HTERT RPE-1 (cell line): ENCODE data around the gene ZNF132.
"Not testable (repeated sequence)": the region's sequence is repeated elsewhere in the genome, so short reads cannot be mapped to it uniquely, and the experiment has no call there.

Experiments used
- in situ Hi-C: fragments of 300-500 bp; cut with MboI; formaldehyde crosslinking; loops from 4 replicates; pipeline ENCODE4 v1.14.3; 2020; ENCODE audit warnings: low sequenced_read_pairs

The ZNF132 gene

GRCh38 chr19:58408152-58409009, 31.6 kb downstream of the ZNF132 start, which contains the start of gene ZNF584:
TSS of gene ZNF584 (plus strand) at chr19:58408649. CDS start at chr19:58409148, 499 bp downstream.
- in situ Hi-C loops: no loop called here

GRCh38 chr19:58407658-58408151, 32.2 kb downstream of the ZNF132 start:
- in situ Hi-C loops: no loop called here

DNA sequence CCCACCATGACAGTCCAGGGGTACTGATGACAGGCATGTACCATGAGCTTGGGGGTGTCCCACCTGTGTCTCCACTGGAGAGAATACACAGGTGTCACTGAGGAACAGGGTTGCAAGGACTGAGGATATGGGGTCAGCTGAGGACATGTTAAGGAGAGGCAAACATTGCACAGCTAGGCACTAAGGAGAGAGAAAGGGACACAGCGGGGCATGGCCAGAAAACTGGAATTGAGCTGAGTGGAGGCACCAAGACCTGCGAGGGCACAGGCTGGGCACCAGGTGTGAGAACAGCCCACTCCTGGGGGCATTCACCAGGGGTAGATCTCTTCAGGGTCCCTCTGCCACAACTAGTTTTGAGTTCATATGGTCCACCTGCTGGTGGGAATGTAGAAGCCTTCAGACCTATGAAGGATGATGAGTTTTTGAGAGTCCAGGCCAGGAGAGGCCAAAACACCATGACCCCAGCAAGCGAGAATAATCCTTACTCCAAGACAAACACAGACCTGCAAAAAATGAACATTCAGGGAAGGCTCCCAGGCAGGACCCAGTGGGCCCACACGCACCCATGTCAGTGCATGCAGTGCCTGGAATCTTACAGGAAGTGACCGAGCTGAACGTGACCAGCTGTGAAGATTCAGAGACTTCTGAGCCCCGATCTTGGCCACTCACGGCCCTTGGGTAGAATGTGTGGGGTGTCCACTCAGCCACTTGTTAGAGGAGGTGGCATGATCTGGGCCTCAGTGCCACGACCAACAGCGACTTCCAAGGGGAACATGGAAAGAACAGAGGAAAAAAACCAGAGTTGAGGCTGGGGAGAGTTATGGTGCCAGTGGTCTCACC, 32.9 kb downstream of the ZNF132 start:
- in situ Hi-C loops: no loop called here

DNA sequence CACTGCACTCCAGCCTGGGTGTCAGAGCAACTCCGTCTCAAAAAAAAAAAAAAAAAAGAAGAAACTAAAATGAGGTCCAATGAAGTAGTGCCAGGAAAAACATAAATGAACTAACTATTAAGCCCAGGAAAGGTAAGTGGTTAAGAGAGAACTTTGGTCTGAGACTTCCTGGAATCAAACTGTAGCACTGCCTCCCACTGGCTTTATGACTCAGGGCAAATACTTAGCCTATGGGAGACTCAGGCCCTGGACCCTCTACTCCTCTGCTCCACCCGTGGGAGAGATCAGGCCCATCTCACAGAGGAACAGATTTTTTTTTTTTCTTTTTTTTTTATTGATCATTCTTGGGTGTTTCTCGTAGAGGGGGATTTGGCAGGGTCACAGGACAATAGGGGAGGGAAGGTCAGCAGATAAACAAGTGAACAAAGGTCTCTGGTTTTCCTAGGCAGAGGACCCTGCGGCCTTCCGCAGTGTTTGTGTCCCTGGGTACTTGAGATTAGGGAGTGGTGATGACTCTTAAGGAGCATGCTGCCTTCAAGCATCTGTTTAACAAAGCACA, 36.0 kb downstream of the ZNF132 start:
- in situ Hi-C loops: not testable (repeated sequence)

DNA sequence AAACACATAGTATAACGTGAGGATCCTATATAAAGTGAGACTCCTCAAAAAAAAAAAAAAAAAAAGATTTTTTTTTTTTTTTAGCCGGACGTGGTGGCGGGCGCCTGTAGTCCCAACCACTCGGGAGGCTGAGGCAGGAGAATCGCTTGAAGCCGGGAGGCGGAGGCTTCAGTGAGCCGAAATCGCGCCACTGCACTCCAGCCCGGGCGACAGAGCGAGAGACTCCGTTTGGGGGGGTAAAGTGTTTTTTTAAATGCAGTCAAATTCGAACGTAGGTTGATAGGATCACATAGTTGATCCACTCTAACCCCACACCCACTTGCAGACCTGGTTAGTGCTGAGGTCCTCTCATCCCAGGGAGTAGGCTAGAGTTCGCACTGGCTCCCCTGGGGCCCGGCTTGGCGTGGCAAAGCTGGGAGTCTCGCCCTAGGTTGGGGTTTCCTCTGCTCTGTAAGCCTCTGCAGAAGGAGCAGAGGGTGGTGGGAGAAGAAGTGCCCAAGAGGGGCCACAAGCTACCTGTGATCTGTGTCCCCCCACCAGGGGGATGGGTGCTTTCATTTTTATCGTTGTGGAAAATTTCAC, 38.0 kb downstream of the ZNF132 start:
- in situ Hi-C loops: no loop called here

- in situ Hi-C loops: no loop called here
Measured at GRCh38 chr19:58400916-58401839, 38.8 kb downstream of the ZNF132 start.

GRCh38 chr19:58400316-58400915, 39.5 kb downstream of the ZNF132 start:
- in situ Hi-C loops: no loop called here

DNA sequence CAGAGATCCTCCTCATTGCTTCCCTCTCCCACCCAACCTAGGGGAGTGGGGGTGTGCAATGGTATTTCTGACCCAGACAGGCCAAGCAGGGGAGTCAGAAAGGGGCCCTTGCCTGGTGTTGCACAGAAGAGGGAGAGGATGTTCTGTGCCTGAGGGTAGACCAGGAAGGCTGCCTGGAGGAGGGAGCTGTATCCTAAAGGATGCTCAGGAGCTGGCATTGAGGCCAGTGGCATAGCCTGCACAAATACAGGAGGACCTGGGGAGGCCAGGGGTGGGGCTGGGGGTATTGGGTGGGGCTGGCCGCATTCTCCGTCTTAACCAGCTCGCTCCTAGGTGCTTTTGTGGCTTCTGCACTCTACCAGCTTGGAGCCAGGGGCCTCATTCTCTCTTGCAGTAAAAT, 40.0 kb downstream of the ZNF132 start:
- in situ Hi-C loops: no loop called here

GRCh38 chr19:58398545-58398944, 41.4 kb downstream of the ZNF132 start:
- in situ Hi-C loops: no loop called here

GRCh38 chr19:58398087-58398486, 41.9 kb downstream of the ZNF132 start:
- in situ Hi-C loops: no loop called here

- in situ Hi-C loops: no loop called here
Measured at GRCh38 chr19:58397533-58398037, 42.4 kb downstream of the ZNF132 start.

- in situ Hi-C loops: no loop called here
Measured at GRCh38 chr19:58396691-58397532, 43.0 kb downstream of the ZNF132 start.

GRCh38 chr19:58395979-58396627, 43.9 kb downstream of the ZNF132 start:
- in situ Hi-C loops: no loop called here

GRCh38 chr19:58395220-58395978, 44.6 kb downstream of the ZNF132 start, which contains the start of gene RNF225:
TSS of gene RNF225 (plus strand) at chr19:58395656. CDS start at chr19:58396090, 434 bp downstream.
- in situ Hi-C loops: no loop called here

- in situ Hi-C loops: no loop called here
Measured at GRCh38 chr19:58394821-58395219, 45.1 kb downstream of the ZNF132 start.

- in situ Hi-C loops: no loop called here
Measured at GRCh38 chr19:58393725-58394033, 46.3 kb downstream of the ZNF132 start.
